ENCODE data around the gene PHACTR1. TPM values are rescaled to one million over a fixed set of nuclear protein-coding genes. Genes with fewer than 3 reads are reported as not detected.

Gene PHACTR1
- polyA plus RNA-seq, 2 of the 4 experiments (the other 2 are of a cell fraction): not detected

GRCh38 chr6:13283331-13283730, 566.8 kb downstream of the PHACTR1 start:
- no peak for TF ChIP-seq MAFK (IDR thresholded peaks at IDR 0.05; ENCODE audit: partially characterized antibody)
- TF ChIP-seq HEYL (CRISPR knock-in tag; IDR thresholded peaks at IDR 0.05): no peak
- no peak for TF ChIP-seq TFCP2L1 (CRISPR knock-in tag; IDR thresholded peaks at IDR 0.05)
- TF ChIP-seq E2F6 (IDR thresholded peaks at IDR 0.05; ENCODE audit: borderline replicate concordance, low read depth): no peak
- no peak for TF ChIP-seq ZFP36 (IDR thresholded peaks at IDR 0.05; ENCODE audit: borderline replicate concordance, partially characterized antibody)
- no peak for TF ChIP-seq ESRRA (IDR thresholded peaks at IDR 0.05; ENCODE audit: borderline replicate concordance, low read length)
- TF ChIP-seq PBX3 (IDR thresholded peaks at IDR 0.05): no peak
- TF ChIP-seq NFE2L2 (conservative IDR thresholded peaks at IDR 0.05; ENCODE audit: low read length): no peak
- TF ChIP-seq, protein P1, sequence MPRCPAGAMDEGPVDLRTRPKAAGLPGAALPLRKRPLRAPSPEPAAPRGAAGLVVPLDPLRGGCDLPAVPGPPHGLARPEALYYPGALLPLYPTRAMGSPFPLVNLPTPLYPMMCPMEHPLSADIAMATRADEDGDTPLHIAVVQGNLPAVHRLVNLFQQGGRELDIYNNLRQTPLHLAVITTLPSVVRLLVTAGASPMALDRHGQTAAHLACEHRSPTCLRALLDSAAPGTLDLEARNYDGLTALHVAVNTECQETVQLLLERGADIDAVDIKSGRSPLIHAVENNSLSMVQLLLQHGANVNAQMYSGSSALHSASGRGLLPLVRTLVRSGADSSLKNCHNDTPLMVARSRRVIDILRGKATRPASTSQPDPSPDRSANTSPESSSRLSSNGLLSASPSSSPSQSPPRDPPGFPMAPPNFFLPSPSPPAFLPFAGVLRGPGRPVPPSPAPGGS (IDR thresholded peaks at IDR 0.05): no peak
- no peak for TF ChIP-seq CHD2 (IDR thresholded peaks at IDR 0.05; ENCODE audit: low read length, partially characterized antibody)
- TF ChIP-seq CTCF (IDR thresholded peaks at IDR 0.05): no peak
- no peak for TF ChIP-seq SMC3 (IDR thresholded peaks at IDR 0.05)
- TF ChIP-seq RCOR1 (IDR thresholded peaks at IDR 0.05; ENCODE audit: low read depth, low read length): no peak
- TF ChIP-seq NPAS2 (CRISPR knock-in tag; IDR thresholded peaks at IDR 0.05; ENCODE audit: borderline replicate concordance): no peak
- no peak for TF ChIP-seq RARB (CRISPR knock-in tag; IDR thresholded peaks at IDR 0.05)
- TF ChIP-seq PHF8 (IDR thresholded peaks at IDR 0.05; ENCODE audit: borderline replicate concordance, low read depth): no peak
- TF ChIP-seq RFX5 (IDR thresholded peaks at IDR 0.05): no peak
- TF ChIP-seq HMGXB4 (CRISPR knock-in tag; IDR thresholded peaks at IDR 0.05; ENCODE audit: borderline replicate concordance): no peak
- no peak for TF ChIP-seq KDM5A (IDR thresholded peaks at IDR 0.05)
- TF ChIP-seq RNF2 (IDR thresholded peaks at IDR 0.05; ENCODE audit: borderline replicate concordance, low read depth): no peak
- Histone ChIP-seq H3K4me1 (no peaks in the 10 kb centered on the region), H3K9me3 (no peaks in the 10 kb centered on the region; the same call in 2 of the 3 replicates), H3K4me3 (no peak overlapping the region), H3K4me2 (no peak overlapping the region), H3K27ac (no peak overlapping the region)
- ATAC-seq (no peak), DNase-seq (ENCODE audit: low read depth in 1 of 2, low spot score in 1 of 2) (no peak), FAIRE-seq (no peak)
- ChIA-PET CTCF (interaction anchor here (0.6 kb wide), 1 partner anchor 238 kb away, joined by 3 read pairs; no protein-coding TSS in a partner anchor), POLR2A (no interaction called here)
- WGBS (ENCODE audit: missing lambda C conversion rate): 97% methylated on average over 5 of the region's 14 CpGs

- H3K4me3 ChIP-seq: no peak overlapping the region
- ChIA-PET POLR2A (no interaction called here), CTCF (interaction anchor here (1.2 kb wide), 1 partner anchor 291 kb away, joined by 3 read pairs; no protein-coding TSS in a partner anchor)
- H3K4me1 ChIP-seq: no peaks in the 10 kb centered on the region
- H3K4me2 ChIP-seq: no peak overlapping the region
- ATAC-seq: no peak
- 87% methylated on average over 4 of the region's 6 CpGs for WGBS (ENCODE audit: missing lambda C conversion rate)
- H3K9me3 ChIP-seq: no peaks in the 10 kb centered on the region; the same call in 2 of the 3 replicates
- DNase-seq (ENCODE audit: low read depth in 1 of 2, low spot score in 1 of 2): no peak
- no peak for TF ChIP-seq MAZ (IDR thresholded peaks at IDR 0.05; ENCODE audit: borderline replicate concordance, low read depth, low read length)
- no peak for TF ChIP-seq ZSCAN20 (CRISPR knock-in tag; IDR thresholded peaks at IDR 0.05)
- TF ChIP-seq CBX2 (IDR thresholded peaks at IDR 0.05; ENCODE audit: borderline replicate concordance, low read depth): no peak
- TF ChIP-seq EHF (CRISPR knock-in tag; IDR thresholded peaks at IDR 0.05): no peak
- TF ChIP-seq RNF2 (IDR thresholded peaks at IDR 0.05; ENCODE audit: borderline replicate concordance, low read depth): no peak
- no peak for TF ChIP-seq HMGXB4 (CRISPR knock-in tag; IDR thresholded peaks at IDR 0.05; ENCODE audit: borderline replicate concordance)
- TF ChIP-seq, protein P2, sequence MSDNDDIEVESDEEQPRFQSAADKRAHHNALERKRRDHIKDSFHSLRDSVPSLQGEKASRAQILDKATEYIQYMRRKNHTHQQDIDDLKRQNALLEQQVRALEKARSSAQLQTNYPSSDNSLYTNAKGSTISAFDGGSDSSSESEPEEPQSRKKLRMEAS (IDR thresholded peaks at IDR 0.05): no peak
- TF ChIP-seq CHD2 (IDR thresholded peaks at IDR 0.05; ENCODE audit: low read length, partially characterized antibody): no peak
- TF ChIP-seq NR3C1 (IDR thresholded peaks at IDR 0.05): no peak
- TF ChIP-seq POLR2AphosphoS2 (conservative IDR thresholded peaks at IDR 0.05; ENCODE audit: low read length): no peak
- TF ChIP-seq, protein P3, sequence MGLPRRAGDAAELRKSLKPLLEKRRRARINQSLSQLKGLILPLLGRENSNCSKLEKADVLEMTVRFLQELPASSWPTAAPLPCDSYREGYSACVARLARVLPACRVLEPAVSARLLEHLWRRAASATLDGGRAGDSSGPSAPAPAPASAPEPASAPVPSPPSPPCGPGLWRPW (IDR thresholded peaks at IDR 0.05): no peak
- FAIRE-seq: no peak
- no peak overlapping the region for H3K27ac ChIP-seq
Measured at GRCh38 chr6:13284646-13285045, 568.1 kb downstream of the PHACTR1 start.

Data from A549 (cell line).